Activated T-helper 1 cell treated with Interleukin-2 at 50 U/mL for 16 hours (primary cell): Measurements from ENCODE around the gene ATAD1.
"Not testable (repeated sequence)": the region's sequence is repeated elsewhere in the genome, so short reads cannot be mapped to it uniquely, and the experiment has no call there.

Experiments
- DNase-seq: peaks from one replicate; pipeline ENCODE4 v3.0.0-alpha.2; 2020; ENCODE audit warnings: low read depth

Gene ATAD1

GRCh38 chr10:87801813-87802435 is 16.1 kb downstream of the ATAD1 start:
- DNase-seq, result not testable (repeated sequence)

GRCh38 chr10:87799860-87800259 is 18.2 kb downstream of the ATAD1 start:
- DNase-seq, result no peak

GRCh38 chr10:87798082-87798481 is 19.9 kb downstream of the ATAD1 start:
- no peak for DNase-seq

- DNase-seq, result no peak
Observed at GRCh38 chr10:87794285-87794684, 23.7 kb downstream of the ATAD1 start.

GRCh38 chr10:87790185-87790584 is 27.8 kb downstream of the ATAD1 start:
- DNase-seq, result no peak

- no peak for DNase-seq
Observed at GRCh38 chr10:87786421-87786820, 31.6 kb downstream of the ATAD1 start.

- DNase-seq, result no peak
Observed at GRCh38 chr10:87782721-87783120, 35.3 kb downstream of the ATAD1 start.

GRCh38 chr10:87781545-87781944 is 36.5 kb downstream of the ATAD1 start:
- no peak for DNase-seq

- no peak for DNase-seq
Observed at GRCh38 chr10:87776328-87776727, 41.7 kb downstream of the ATAD1 start.

GRCh38 chr10:87775766-87776165 is 42.3 kb downstream of the ATAD1 start:
- DNase-seq, result no peak

- no peak for DNase-seq
Observed at GRCh38 chr10:87771871-87772500, 46.0 kb downstream of the ATAD1 start.

GRCh38 chr10:87767253-87767652 is 50.8 kb downstream of the ATAD1 start:
- DNase-seq, result no peak

- DNase-seq, result no peak
Observed at GRCh38 chr10:87765666-87766376, 52.2 kb downstream of the ATAD1 start.

- DNase-seq, result no peak
Observed at GRCh38 chr10:87764072-87764934, 53.7 kb downstream of the ATAD1 start.

- DNase-seq, result no peak
Observed at GRCh38 chr10:87763086-87763861, 54.8 kb downstream of the ATAD1 start.

- no peak for DNase-seq
Observed at GRCh38 chr10:87761892-87762291, 56.1 kb downstream of the ATAD1 start.

GRCh38 chr10:87761153-87761552 is 56.9 kb downstream of the ATAD1 start:
- DNase-seq, result no peak

- no peak for DNase-seq
Observed at GRCh38 chr10:87760195-87760905, 57.7 kb downstream of the ATAD1 start.

GRCh38 chr10:87759551-87759950 is 58.5 kb downstream of the ATAD1 start:
- no peak for DNase-seq

- DNase-seq, result no peak
Observed at GRCh38 chr10:87757685-87758084, 60.3 kb downstream of the ATAD1 start.
